NCI-H1930 (cell line): ENCODE results near the gene CDK6.

Experiments used
- DNase-seq, 2 experiments: peaks; one replicate each; lab custom pipeline; 2025; lab: John Stamatoyannopoulos, UW

CDK6 gene

DNA sequence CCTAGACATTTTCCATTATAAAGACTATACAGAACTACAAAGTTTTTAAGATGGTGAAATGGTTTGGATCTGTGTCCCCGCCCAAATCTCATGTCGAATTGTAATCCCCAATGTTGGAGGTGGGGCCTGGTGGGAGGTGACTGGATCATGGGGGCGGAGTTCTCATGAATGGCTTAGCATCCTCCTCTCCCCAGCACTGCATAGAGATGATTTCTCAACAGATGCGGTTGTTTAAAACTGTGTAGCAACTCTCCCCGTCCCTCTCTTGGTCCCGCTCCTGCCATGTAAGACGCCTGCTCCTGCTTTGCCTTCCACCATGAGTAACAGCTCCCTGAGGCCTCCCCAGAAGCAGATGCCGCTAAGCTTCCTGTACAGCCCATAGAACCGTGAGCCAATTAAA, 247.8 kb downstream of the CDK6 start:
- DNase-seq = no peak

- no peak for DNase-seq
These were observed 249.5 kb downstream of the CDK6 start for GRCh38 chr7:92586841-92587240.

DNA sequence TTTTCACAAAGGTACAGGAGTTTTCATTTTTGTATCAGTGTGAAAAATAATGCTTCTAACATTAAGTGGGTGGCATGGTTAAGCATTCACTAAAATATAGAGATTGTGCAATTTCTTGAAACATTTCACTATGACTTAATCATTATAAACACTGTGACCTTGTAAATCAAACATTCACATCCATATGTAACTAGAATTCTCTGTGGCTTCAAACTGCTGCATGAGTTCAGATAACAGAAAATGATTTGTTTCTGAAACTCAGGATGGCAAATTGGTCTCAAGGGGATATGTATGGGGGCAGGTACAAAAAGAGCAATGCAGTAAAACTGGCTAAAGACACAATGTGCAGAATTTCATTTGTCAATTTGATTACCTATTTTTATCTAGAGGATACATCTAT, 250.0 kb downstream of the CDK6 start:
- DNase-seq = no peak

- DNase-seq = no peak
These were observed 251.4 kb downstream of the CDK6 start for GRCh38 chr7:92584953-92585352.

DNA sequence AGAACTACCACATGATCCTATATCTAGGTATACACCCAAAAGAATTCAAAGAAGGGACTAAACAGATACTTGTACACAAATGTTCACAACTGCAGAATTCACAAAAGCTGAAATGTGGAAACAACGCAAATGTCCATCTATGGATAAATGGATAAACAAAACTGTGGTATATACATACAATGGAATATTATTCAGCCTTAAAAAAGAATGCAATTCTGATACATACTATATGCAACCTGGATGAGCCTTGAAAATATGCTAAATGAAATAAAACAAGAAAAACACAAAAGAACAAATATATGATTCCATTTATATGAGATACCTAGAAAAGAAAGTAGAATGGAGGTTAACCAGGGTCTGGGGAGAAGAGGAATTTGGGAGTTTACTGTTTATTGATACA, 253.4 kb downstream of the CDK6 start:
- DNase-seq = no peak

GRCh38 chr7:92576296-92576695, 260.1 kb downstream of the CDK6 start:
- DNase-seq = no peak

- no peak for DNase-seq
These were observed 267.2 kb downstream of the CDK6 start for GRCh38 chr7:92569137-92569536.

- DNase-seq = no peak
These were observed 268.9 kb downstream of the CDK6 start for GRCh38 chr7:92567460-92567859.

DNA sequence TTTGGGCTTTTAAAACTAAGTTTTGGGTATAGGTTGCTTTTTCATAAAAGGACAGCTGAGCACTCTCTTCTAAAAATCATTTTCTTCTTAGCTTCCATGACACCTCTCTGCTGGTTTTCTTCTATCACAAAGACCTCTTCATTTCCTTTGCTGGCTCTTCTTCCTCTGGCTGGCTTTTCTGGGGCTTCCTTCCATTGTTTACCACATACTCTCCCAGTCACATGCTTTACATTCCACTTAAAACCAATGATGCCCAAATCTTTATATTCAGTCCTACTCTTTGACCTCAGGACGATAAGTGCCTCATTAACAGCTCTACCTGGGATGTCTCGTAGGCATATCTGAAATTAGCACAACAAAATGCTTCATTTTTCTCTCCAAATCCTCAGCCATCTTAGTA, 273.0 kb downstream of the CDK6 start:
- no peak for DNase-seq

- no peak for DNase-seq
These were observed 275.8 kb downstream of the CDK6 start for GRCh38 chr7:92560602-92561001.

DNA sequence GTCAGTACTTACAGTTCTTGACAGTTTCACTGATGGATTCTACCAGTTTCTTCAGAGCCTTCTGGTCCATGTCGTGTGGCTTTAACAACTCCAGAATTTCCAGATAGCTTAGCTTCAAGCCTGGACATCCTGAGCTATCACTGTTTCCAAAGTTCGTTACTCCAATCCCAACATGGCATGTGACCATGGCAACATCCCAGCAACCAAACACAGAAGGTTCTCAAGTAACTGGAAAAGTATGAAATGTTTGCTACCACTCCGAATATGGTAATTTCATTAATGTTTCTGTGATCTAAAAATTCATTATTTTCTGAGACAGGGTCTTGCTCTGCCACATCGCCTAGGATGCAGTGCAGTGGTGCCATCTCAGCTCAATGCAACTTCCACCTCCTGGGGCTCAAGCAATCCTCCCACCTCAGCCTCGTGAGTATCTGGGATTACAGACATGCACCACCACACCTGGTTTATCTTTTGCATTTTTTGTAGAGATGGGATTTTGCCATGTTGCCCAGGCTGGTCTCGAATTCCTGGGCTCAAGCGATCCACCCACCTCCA, 278.5 kb downstream of the CDK6 start:
- DNase-seq = no peak

GRCh38 chr7:92557249-92557648, 279.1 kb downstream of the CDK6 start:
- DNase-seq = no peak
